Keratinocyte (primary cell): ENCODE measurements around the gene PLSCR4. TPM values are rescaled to one million over a fixed set of nuclear protein-coding genes. Genes with fewer than 3 reads are reported as not detected.

Source experiments
- DNase-seq: peaks from one replicate; pipeline ENCODE4 v3.0.0-alpha.2; 2011; ENCODE audit warnings: low read depth, missing footprints, low spot score
- FAIRE-seq: peaks from 2 replicates; lab custom pipeline; 2011; peaks lifted over from hg19 to GRCh38; lab: Jason Lieb, UNC
- H2AFZ ChIP-seq: 2 replicates; pipeline ENCODE4 v1.6.0; 2012; ENCODE audit warnings: low read length, control low read depth, inconsistent platforms; ENCODE audit not compliant: control insufficient read depth
- H3K27ac ChIP-seq: 2 replicates; pipeline ENCODE4 v1.5.1; 2011; ENCODE audit warnings: low read length; ENCODE audit not compliant: control insufficient read depth, insufficient read depth
- H3K27me3 ChIP-seq: 3 replicates; pipeline ENCODE4 v1.6.0; 2011; ENCODE audit warnings: low read length; ENCODE audit not compliant: control insufficient read depth, insufficient read depth; ENCODE audit errors: extremely low read depth
- H3K36me3 ChIP-seq, 2 experiments: 2 replicates in 1 of 2; 3 replicates in 1 of 2; pipeline ENCODE4 v1.5.1; 2011; ENCODE audit warnings: low read length in 2 of 2, mild to moderate bottlenecking in 1 of 2; ENCODE audit not compliant: control insufficient read depth in 2 of 2, insufficient read depth in 2 of 2; ENCODE audit errors: extremely low read depth in 1 of 2
- H3K4me1 ChIP-seq: 3 replicates; pipeline ENCODE4 v1.5.1; 2011; ENCODE audit warnings: low read length; ENCODE audit not compliant: control insufficient read depth, insufficient read depth; ENCODE audit errors: extremely low read depth
- H3K4me2 ChIP-seq: 3 replicates; pipeline ENCODE4 v1.6.0; 2011; ENCODE audit warnings: low read depth, low read length; ENCODE audit not compliant: control insufficient read depth, insufficient read depth; ENCODE audit errors: extremely low read depth
- H3K4me3 ChIP-seq, 3 experiments: fragments of 200-600 bp in 1 of 3; sonication (generic) in 1 of 3; 2 replicates in 2 of 3; 3 replicates in 1 of 3; pipeline ENCODE4 v1.5.1; 2011 to 2016; ENCODE audit warnings: low read length in 3 of 3, mild to moderate bottlenecking in 3 of 3, control low read depth in 2 of 3, inconsistent platforms in 1 of 3, low read depth in 1 of 3, mixed read lengths in 1 of 3, mixed run types in 1 of 3, moderate library complexity in 1 of 3; ENCODE audit not compliant: control insufficient read depth in 2 of 3, insufficient read depth in 2 of 3; ENCODE audit errors: extremely low read depth in 1 of 3
- H3K79me2 ChIP-seq: 2 replicates; pipeline ENCODE4 v1.6.0; 2012; ENCODE audit warnings: low read length; ENCODE audit not compliant: control insufficient read depth, insufficient read depth
- H3K9ac ChIP-seq: 3 replicates; pipeline ENCODE4 v1.6.0; 2011; ENCODE audit warnings: low read length; ENCODE audit not compliant: control insufficient read depth, insufficient read depth; ENCODE audit errors: extremely low read depth
- H3K9me1 ChIP-seq: 3 replicates; pipeline ENCODE4 v1.6.0; 2011; ENCODE audit warnings: low read length; ENCODE audit not compliant: control insufficient read depth, insufficient read depth; ENCODE audit errors: extremely low read depth
- H3K9me3 ChIP-seq: 2 replicates; pipeline ENCODE4 v1.5.1; 2012; ENCODE audit warnings: low read depth, low read length; ENCODE audit not compliant: control insufficient read depth
- H4K20me1 ChIP-seq: 3 replicates; pipeline ENCODE4 v1.6.0; 2011; ENCODE audit warnings: low read length; ENCODE audit not compliant: control insufficient read depth, insufficient read depth; ENCODE audit errors: extremely low read depth
- EZH2 ChIP-seq: IDR thresholded peaks from one replicate; pipeline ENCODE4 v1.6.1; 2012; ENCODE audit warnings: inconsistent platforms, mild to moderate bottlenecking, low read length, moderate library complexity
- dilution Hi-C: fragments of 300-500 bp; cut with MboI; formaldehyde crosslinking; loops from one replicate; pipeline ENCODE4 v1.7.0; 2020; ENCODE audit warnings: low sequenced_read_pairs; ENCODE audit not compliant: extremely low pct_ligation_motif_present
- polyA plus RNA-seq, 5 experiments: library from polyadenylated mRNA; depleted of rRNA in 3 of 5; stranded (reverse) in 3 of 5; stranded (forward) in 1 of 5; unstranded in 1 of 5; fragments of >200 nt; gene quantifications; 1 replicate in 1 of 5; 2 replicates in 3 of 5; 3 replicates in 1 of 5; pipeline versions ENCODE4 v1.2.1 to v1.2.3, GENCODE V29; 2011 to 2012; ENCODE audit warnings: missing spikeins in 2 of 5, low read depth in 1 of 5, low replicate concordance in 1 of 5
- TF ChIP-seq, protein P1 (sequence below), 3 experiments: IDR thresholded peaks in 1 of 3; conservative IDR thresholded peaks in 1 of 3; optimal IDR thresholded peaks in 1 of 3; 2 replicates in 2 of 3; 3 replicates in 1 of 3; pipeline versions ENCODE3 to v1.5.1; 2011; ENCODE audit warnings: low read length in 3 of 3, mild to moderate bottlenecking in 3 of 3, moderate library complexity in 2 of 3, control low read depth in 1 of 3, inconsistent platforms in 1 of 3; ENCODE audit not compliant: insufficient read depth in 2 of 3; ENCODE audit errors: extremely low read depth in 1 of 3

Gene PLSCR4
- polyA plus RNA-seq, 1 donor (not counting 4 experiments of a cell fraction or from before 2014, with no cell fraction given): 1.5 TPM

DNA sequence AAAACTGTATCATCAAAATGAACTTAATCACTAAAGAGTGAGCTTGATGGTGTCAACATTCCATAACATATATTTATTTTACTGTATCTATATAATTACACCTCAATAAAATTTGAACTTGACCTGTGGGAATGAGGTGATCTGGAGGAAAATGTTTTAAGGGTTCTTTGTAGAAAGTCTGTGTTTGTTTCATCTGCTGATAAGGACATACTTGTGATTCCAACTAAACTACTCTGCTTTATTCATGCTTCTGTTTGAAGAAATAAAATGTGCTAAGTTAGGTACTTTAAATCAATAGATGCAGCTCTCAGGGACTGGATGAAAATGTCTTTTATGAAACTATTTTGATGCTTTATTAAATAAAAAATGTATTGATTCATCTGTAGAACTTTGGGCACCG, 78.3 kb downstream of the PLSCR4 start:
- FAIRE-seq: no peak
- Histone ChIP-seq H3K36me3 (no peaks in the 10 kb centered on the region), H3K79me2 (no peaks in the 10 kb centered on the region), H3K4me2 (no peak overlapping the region), H3K9me3 (no peaks in the 10 kb centered on the region), H2AFZ (no peak overlapping the region), H3K4me1 (no peaks in the 10 kb centered on the region), H3K9ac (no peak overlapping the region), H3K4me3 (no peak overlapping the region), H3K9me1 (no peaks in the 10 kb centered on the region), H3K27me3 (no peaks in the 10 kb centered on the region), H4K20me1 (no peaks in the 10 kb centered on the region), H3K27ac (no peak overlapping the region)
- no peak for DNase-seq
- TF ChIP-seq, protein P1, sequence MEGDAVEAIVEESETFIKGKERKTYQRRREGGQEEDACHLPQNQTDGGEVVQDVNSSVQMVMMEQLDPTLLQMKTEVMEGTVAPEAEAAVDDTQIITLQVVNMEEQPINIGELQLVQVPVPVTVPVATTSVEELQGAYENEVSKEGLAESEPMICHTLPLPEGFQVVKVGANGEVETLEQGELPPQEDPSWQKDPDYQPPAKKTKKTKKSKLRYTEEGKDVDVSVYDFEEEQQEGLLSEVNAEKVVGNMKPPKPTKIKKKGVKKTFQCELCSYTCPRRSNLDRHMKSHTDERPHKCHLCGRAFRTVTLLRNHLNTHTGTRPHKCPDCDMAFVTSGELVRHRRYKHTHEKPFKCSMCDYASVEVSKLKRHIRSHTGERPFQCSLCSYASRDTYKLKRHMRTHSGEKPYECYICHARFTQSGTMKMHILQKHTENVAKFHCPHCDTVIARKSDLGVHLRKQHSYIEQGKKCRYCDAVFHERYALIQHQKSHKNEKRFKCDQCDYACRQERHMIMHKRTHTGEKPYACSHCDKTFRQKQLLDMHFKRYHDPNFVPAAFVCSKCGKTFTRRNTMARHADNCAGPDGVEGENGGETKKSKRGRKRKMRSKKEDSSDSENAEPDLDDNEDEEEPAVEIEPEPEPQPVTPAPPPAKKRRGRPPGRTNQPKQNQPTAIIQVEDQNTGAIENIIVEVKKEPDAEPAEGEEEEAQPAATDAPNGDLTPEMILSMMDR (optimal IDR thresholded peaks at IDR 0.05 in 1 of 3, IDR thresholded peaks at IDR 0.05 in 1 of 3, conservative IDR thresholded peaks at IDR 0.05 in 1 of 3; ENCODE audit: extremely low read depth in 1 of 3, insufficient read depth in 2 of 3, low read length in 3 of 3): no peak
- no peak for TF ChIP-seq EZH2
- dilution Hi-C loops: no loop called here

DNA sequence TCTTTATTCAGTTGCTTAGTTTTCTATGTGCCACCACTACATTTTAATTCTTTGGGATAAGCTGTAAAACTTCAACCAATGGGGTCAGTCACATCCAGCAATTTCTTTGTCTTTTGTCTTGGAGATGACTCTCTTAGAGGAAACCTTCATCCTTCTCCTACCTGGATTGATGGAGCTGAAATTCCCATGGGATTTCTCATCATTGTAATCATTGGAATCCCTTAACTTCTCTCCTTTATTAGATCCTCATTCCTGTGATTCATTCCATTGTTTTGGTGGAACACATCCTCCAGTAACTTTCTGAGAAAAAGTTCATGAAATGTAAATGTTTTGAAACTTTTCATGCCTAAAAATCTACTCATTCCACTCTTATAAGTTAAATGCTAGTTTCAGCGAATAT, 80.3 kb downstream of the PLSCR4 start:
- no peak overlapping the region for H3K27ac ChIP-seq
- H4K20me1 ChIP-seq: no peaks in the 10 kb centered on the region
- no peaks in the 10 kb centered on the region for H3K27me3 ChIP-seq
- no peaks in the 10 kb centered on the region for H3K79me2 ChIP-seq
- H3K9me3 ChIP-seq: no peaks in the 10 kb centered on the region
- peaks cover 14% of the 10 kb centered on the region for H3K4me1 ChIP-seq
- no peak overlapping the region for H3K4me2 ChIP-seq
- no peaks in the 10 kb centered on the region for H3K36me3 ChIP-seq
- FAIRE-seq (no peak), DNase-seq (no peak)
- no peaks in the 10 kb centered on the region for H3K9me1 ChIP-seq
- no peak for TF ChIP-seq EZH2
- TF ChIP-seq, protein P1 (optimal IDR thresholded peaks at IDR 0.05 in 1 of 3, IDR thresholded peaks at IDR 0.05 in 1 of 3, conservative IDR thresholded peaks at IDR 0.05 in 1 of 3; ENCODE audit: extremely low read depth in 1 of 3, insufficient read depth in 2 of 3, low read length in 3 of 3): no peak
- no peak overlapping the region for H2AFZ ChIP-seq
- H3K4me3 ChIP-seq: no peak overlapping the region
- H3K9ac ChIP-seq: no peak overlapping the region
- dilution Hi-C loops: no loop called here
